OCI-LY1 (cell line): ENCODE data around the gene ERCC4.

Source experiments
- H2AFZ ChIP-seq: fragments of 200-600 bp; sonication (generic), shearing (Covaris generic); 2 replicates; pipeline ENCODE4 v1.6.0; 2014; ENCODE audit warnings: antibody characterized with exemption, mild to moderate bottlenecking, low read length
- H3F3A ChIP-seq: fragments of 200-600 bp; sonication (generic), shearing (Covaris generic); 2 replicates; pipeline ENCODE4 v1.6.0; 2014; ENCODE audit warnings: mild to moderate bottlenecking, antibody characterized with exemption, low read length, moderate library complexity; ENCODE audit not compliant: insufficient read depth
- H3K27ac ChIP-seq: fragments of 200-600 bp; sonication (generic); 2 replicates; pipeline ENCODE4 v1.5.1; 2014; ENCODE audit warnings: low read length, mixed run types, mild to moderate bottlenecking, low read depth; ENCODE audit not compliant: poor library complexity, severe bottlenecking
- H3K27me3 ChIP-seq: fragments of 200-600 bp; sonication (generic); 2 replicates; pipeline ENCODE4 v1.6.0; 2014; ENCODE audit warnings: antibody characterized with exemption, mild to moderate bottlenecking, low read length, moderate library complexity; ENCODE audit not compliant: insufficient read depth
- H3K36me3 ChIP-seq: fragments of 200-600 bp; sonication (generic); 2 replicates; pipeline ENCODE4 v1.6.1; 2014; ENCODE audit warnings: mild to moderate bottlenecking, antibody characterized with exemption, low read length, moderate library complexity, mixed read lengths; ENCODE audit not compliant: insufficient read depth
- H3K4me1 ChIP-seq: fragments of 200-600 bp; sonication (generic); 2 replicates; pipeline ENCODE4 v1.5.1; 2014; ENCODE audit warnings: mild to moderate bottlenecking, low read length, moderate library complexity; ENCODE audit not compliant: insufficient read depth, severe bottlenecking
- H3K4me2 ChIP-seq: fragments of 200-600 bp; sonication (generic), shearing (Covaris generic); 2 replicates; pipeline ENCODE4 v1.6.1; 2014; ENCODE audit warnings: low read length
- H3K4me3 ChIP-seq: fragments of 200-600 bp; sonication (generic); 2 replicates; pipeline ENCODE4 v1.5.1; 2014; ENCODE audit warnings: low read length, low read depth, mild to moderate bottlenecking, mixed read lengths; ENCODE audit not compliant: poor library complexity, severe bottlenecking
- H3K79me2 ChIP-seq: fragments of 200-600 bp; shearing (Covaris generic); 2 replicates; pipeline ENCODE4 v1.6.1; 2016; ENCODE audit warnings: mixed run types, low read length, mixed read lengths; ENCODE audit not compliant: insufficient read depth
- H3K9ac ChIP-seq: fragments of 200-600 bp; sonication (generic), shearing (Covaris generic); 2 replicates; pipeline ENCODE4 v1.6.1; 2014; ENCODE audit warnings: mild to moderate bottlenecking, low read length, mixed read lengths
- H3K9me2 ChIP-seq: fragments of 200-600 bp; sonication (generic), shearing (Covaris generic); 2 replicates; pipeline ENCODE4 v1.6.1; 2014; ENCODE audit warnings: low read depth, mild to moderate bottlenecking, low read length, mixed read lengths
- H3K9me3 ChIP-seq: fragments of 200-600 bp; shearing (Covaris generic); 2 replicates; pipeline ENCODE4 v1.6.1; 2014; ENCODE audit warnings: low read length, mixed read lengths
- H4K20me1 ChIP-seq: fragments of 200-600 bp; sonication (generic), shearing (Covaris generic); 2 replicates; pipeline ENCODE4 v1.6.0; 2016; ENCODE audit warnings: mild to moderate bottlenecking, low read length; ENCODE audit not compliant: insufficient read depth
- EZH2 ChIP-seq: fragments of 200-600 bp; sonication (generic), shearing (Covaris generic); IDR thresholded peaks from 2 replicates; pipeline ENCODE4 v1.8.0; 2017; ENCODE audit warnings: borderline replicate concordance, mixed run types, mild to moderate bottlenecking, antibody characterized with exemption, low read length, moderate library complexity, mixed read lengths
- TF ChIP-seq, protein P1 (sequence below): fragments of 200-600 bp; sonication (generic), shearing (Covaris generic); IDR thresholded peaks from 2 replicates; pipeline ENCODE4 v1.5.1; 2017; ENCODE audit warnings: mild to moderate bottlenecking, antibody characterized with exemption, low read length, moderate library complexity, mixed read lengths

ERCC4 gene

DNA sequence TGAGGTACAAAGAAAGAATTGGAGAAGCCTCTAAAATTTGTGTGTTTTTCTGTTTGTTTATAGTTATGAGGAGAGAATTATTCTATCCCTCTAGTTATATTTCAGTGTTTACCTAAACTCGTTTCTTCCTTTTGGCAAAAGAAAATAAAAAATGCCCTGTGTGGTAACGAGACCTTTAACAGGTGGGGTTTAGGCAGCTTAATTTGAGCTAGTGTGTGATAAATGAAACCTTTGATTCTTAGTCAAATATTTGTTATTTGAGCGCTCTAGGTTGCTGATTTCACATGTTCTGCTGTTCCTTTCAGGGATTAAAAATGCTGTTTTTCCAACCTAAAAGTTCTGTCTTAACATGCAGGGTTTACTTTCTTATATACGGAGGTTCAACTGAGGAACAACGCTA, 17.5 kb downstream of the ERCC4 start:
- H3K4me1 ChIP-seq = no peaks in the 10 kb centered on the region
- TF ChIP-seq, protein P1, sequence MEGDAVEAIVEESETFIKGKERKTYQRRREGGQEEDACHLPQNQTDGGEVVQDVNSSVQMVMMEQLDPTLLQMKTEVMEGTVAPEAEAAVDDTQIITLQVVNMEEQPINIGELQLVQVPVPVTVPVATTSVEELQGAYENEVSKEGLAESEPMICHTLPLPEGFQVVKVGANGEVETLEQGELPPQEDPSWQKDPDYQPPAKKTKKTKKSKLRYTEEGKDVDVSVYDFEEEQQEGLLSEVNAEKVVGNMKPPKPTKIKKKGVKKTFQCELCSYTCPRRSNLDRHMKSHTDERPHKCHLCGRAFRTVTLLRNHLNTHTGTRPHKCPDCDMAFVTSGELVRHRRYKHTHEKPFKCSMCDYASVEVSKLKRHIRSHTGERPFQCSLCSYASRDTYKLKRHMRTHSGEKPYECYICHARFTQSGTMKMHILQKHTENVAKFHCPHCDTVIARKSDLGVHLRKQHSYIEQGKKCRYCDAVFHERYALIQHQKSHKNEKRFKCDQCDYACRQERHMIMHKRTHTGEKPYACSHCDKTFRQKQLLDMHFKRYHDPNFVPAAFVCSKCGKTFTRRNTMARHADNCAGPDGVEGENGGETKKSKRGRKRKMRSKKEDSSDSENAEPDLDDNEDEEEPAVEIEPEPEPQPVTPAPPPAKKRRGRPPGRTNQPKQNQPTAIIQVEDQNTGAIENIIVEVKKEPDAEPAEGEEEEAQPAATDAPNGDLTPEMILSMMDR = no peak
- no peak for TF ChIP-seq EZH2
- no peaks in the 10 kb centered on the region for H3K79me2 ChIP-seq
- no peak overlapping the region for H3K27ac ChIP-seq
- peaks cover 60% of the 10 kb centered on the region for H3K36me3 ChIP-seq
- no peaks in the 10 kb centered on the region for H3F3A ChIP-seq
- H3K4me2 ChIP-seq = no peak overlapping the region
- no peak overlapping the region for H2AFZ ChIP-seq
- no peak overlapping the region for H3K9ac ChIP-seq
- no peaks in the 10 kb centered on the region for H3K9me2 ChIP-seq
- no peaks in the 10 kb centered on the region for H4K20me1 ChIP-seq
- H3K4me3 ChIP-seq = no peak overlapping the region
- no peaks in the 10 kb centered on the region for H3K27me3 ChIP-seq
- no peaks in the 10 kb centered on the region for H3K9me3 ChIP-seq

DNA sequence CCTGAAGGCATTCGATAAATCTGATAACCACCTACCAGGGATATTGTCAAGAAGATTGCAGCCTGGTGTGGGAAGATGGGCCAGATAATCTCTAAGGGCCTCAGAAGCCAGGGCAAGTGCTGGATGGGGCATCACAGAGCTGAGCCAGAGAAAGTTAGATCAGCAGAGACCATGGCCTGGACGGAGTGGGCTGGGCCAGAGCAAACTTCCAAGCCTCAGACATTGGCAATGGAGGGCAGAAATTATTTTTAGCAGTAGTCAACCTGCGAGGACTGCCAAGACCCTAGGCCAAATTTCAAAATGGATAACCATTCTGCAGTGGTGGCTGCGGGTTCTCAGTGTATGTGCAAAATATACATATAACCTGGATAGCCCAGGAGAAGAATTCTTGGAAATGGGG, 18.5 kb downstream of the ERCC4 start:
- H3K4me2 ChIP-seq = no peak overlapping the region
- no peaks in the 10 kb centered on the region for H3F3A ChIP-seq
- no peaks in the 10 kb centered on the region for H3K9me3 ChIP-seq
- no peaks in the 10 kb centered on the region for H3K4me1 ChIP-seq
- H2AFZ ChIP-seq = no peak overlapping the region
- no peak overlapping the region for H3K4me3 ChIP-seq
- H3K9ac ChIP-seq = no peak overlapping the region
- TF ChIP-seq EZH2 = no peak
- TF ChIP-seq, protein P1 = no peak
- no peaks in the 10 kb centered on the region for H3K79me2 ChIP-seq
- no peaks in the 10 kb centered on the region for H3K27me3 ChIP-seq
- H3K36me3 ChIP-seq = peaks cover 64% of the 10 kb centered on the region
- no peak overlapping the region for H3K27ac ChIP-seq
- H3K9me2 ChIP-seq = no peaks in the 10 kb centered on the region
- no peaks in the 10 kb centered on the region for H4K20me1 ChIP-seq

DNA sequence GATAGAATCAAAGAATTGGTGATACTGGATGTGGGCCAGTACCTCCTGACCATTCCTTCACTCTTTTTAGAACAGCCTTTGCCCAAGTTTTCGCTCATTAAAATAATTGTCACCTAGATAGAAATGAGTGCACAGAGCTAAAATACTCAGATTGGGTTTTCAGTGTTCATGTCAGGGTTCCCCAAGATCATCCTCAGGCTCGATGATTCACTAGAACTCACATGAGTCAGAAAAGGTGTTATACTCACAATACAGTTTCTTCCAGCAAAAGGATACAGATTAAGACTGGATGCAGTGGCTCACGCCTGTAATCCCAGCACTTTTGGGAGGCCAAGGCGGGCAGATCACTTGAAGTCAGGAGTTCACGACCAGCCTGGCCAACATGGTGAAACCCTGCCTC, 19.9 kb downstream of the ERCC4 start:
- H3K9me2 ChIP-seq = no peaks in the 10 kb centered on the region
- H3K79me2 ChIP-seq = no peaks in the 10 kb centered on the region
- H3K27ac ChIP-seq = no peak overlapping the region
- no peak for TF ChIP-seq EZH2
- TF ChIP-seq, protein P1 = no peak
- H3F3A ChIP-seq = no peaks in the 10 kb centered on the region
- H3K9ac ChIP-seq = no peak overlapping the region
- H3K36me3 ChIP-seq = peaks cover 57% of the 10 kb centered on the region
- no peaks in the 10 kb centered on the region for H3K27me3 ChIP-seq
- H3K4me1 ChIP-seq = no peaks in the 10 kb centered on the region
- H4K20me1 ChIP-seq = no peaks in the 10 kb centered on the region
- H3K9me3 ChIP-seq = no peaks in the 10 kb centered on the region
- no peak overlapping the region for H3K4me3 ChIP-seq
- no peak overlapping the region for H3K4me2 ChIP-seq
- no peak overlapping the region for H2AFZ ChIP-seq
